ENCODE results near the gene GSTM2.

DNA sequence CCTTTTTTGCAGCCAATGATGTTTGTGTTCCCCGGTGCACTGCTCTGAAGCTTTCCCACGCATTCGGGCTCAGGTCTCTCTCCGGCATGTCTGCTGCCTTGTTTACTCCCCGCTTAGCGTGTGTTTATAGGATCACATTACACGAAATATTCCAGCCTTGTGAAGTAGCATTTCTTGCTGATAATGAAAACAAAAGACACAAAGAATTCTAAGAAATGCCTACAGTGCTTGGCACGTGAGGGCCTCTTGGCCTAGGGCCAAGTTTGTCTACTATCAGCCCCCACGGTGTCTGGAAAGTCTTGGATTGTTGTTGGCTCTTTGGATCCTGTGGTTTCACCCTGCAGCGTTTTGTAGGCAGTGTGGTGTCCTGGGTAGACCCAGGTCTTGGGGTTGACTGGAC, 23.2 kb upstream of the GSTM2 start:
- TF ChIP-seq, protein P1, sequence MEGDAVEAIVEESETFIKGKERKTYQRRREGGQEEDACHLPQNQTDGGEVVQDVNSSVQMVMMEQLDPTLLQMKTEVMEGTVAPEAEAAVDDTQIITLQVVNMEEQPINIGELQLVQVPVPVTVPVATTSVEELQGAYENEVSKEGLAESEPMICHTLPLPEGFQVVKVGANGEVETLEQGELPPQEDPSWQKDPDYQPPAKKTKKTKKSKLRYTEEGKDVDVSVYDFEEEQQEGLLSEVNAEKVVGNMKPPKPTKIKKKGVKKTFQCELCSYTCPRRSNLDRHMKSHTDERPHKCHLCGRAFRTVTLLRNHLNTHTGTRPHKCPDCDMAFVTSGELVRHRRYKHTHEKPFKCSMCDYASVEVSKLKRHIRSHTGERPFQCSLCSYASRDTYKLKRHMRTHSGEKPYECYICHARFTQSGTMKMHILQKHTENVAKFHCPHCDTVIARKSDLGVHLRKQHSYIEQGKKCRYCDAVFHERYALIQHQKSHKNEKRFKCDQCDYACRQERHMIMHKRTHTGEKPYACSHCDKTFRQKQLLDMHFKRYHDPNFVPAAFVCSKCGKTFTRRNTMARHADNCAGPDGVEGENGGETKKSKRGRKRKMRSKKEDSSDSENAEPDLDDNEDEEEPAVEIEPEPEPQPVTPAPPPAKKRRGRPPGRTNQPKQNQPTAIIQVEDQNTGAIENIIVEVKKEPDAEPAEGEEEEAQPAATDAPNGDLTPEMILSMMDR (IDR thresholded peaks at IDR 0.05), result no peak
- TF ChIP-seq EP300 (IDR thresholded peaks at IDR 0.05) (no peak), POLR2A (IDR thresholded peaks at IDR 0.05) (no peak), POLR2AphosphoS5 (IDR thresholded peaks at IDR 0.05) (no peak)
